Upper lobe of right lung (tissue), 1 donor: ENCODE results near the gene IL34. TPM values are rescaled to one million over a fixed set of nuclear protein-coding genes. Genes with fewer than 3 reads are reported as not detected.
A peak's percentile ranks its signal among the peaks of the same experiment; 100 is the strongest.

Experiments used
- ATAC-seq: fragments of 200-7000 bp; cut with Tn5 transposase; one replicate; pipeline ENCODE4 v1.9.1; 2020; ENCODE audit warnings: mild to moderate bottlenecking, moderate library complexity
- DNase-seq: peaks from one replicate; pipeline ENCODE4 v3.0.0-alpha.2; 2020
- H3K27ac ChIP-seq: fragments of 200-600 bp; one replicate; pipeline ENCODE4 v1.8.0; 2022
- H3K27me3 ChIP-seq: fragments of 200-600 bp; one replicate; pipeline ENCODE4 v1.8.0; 2022; ENCODE audit warnings: mild to moderate bottlenecking
- H3K36me3 ChIP-seq: fragments of 200-600 bp; one replicate; pipeline ENCODE4 v1.8.0; 2022
- H3K4me1 ChIP-seq: fragments of 200-600 bp; one replicate; pipeline ENCODE4 v1.8.0; 2022
- H3K4me3 ChIP-seq: fragments of 200-600 bp; one replicate; pipeline ENCODE4 v1.8.0; 2022; ENCODE audit warnings: mild to moderate bottlenecking
- H3K9me3 ChIP-seq: fragments of 200-600 bp; one replicate; pipeline ENCODE4 v1.8.0; 2022
- CTCF ChIP-seq: fragments of 200-600 bp; IDR thresholded peaks from one replicate; pipeline ENCODE4 v1.8.0; 2022; ENCODE audit warnings: antibody characterized with exemption
- intact Hi-C: fragments of 100-400 bp; cut with DNase I; formaldehyde crosslinking; loops from one replicate; pipeline ENCODE4 v1.11.0; 2022
- total RNA-seq: library from RNA; stranded (reverse); fragmentation: NEBNext Ultra II Directional; extraction: Animal tissue kit (Norgen Biotek cat#: 25700); gene quantifications from one replicate; pipeline ENCODE4 v1.2.1, GENCODE V29; 2021
- donor health status: DM: no; HTN: yes; CAD: no; lungs with severe emphysema.

The IL34 gene
- total RNA-seq, 1 donor from 2014 or later, result 3.3 TPM

GRCh38 chr16:70691223-70692129 is 45.1 kb downstream of the IL34 start:
- intact Hi-C loops, result no loop called here
- Histone ChIP-seq H3K4me3 (no peak overlapping the region), H3K27ac (peak overlapping the region; percentile 89), H3K9me3 (no peaks in the 10 kb centered on the region), H3K27me3 (no peaks in the 10 kb centered on the region), H3K36me3 (no peaks in the 10 kb centered on the region), H3K4me1 (peaks cover 97% of the 10 kb centered on the region)
- ATAC-seq (no peak), DNase-seq (no peak)
- no peak for TF ChIP-seq CTCF

- peak overlapping the region; percentile 89 for H3K27ac ChIP-seq
- DNase-seq (no peak), ATAC-seq (no peak)
- no peaks in the 10 kb centered on the region for H3K36me3 ChIP-seq
- no peaks in the 10 kb centered on the region for H3K9me3 ChIP-seq
- intact Hi-C loops, result no loop called here
- H3K27me3 ChIP-seq, result no peaks in the 10 kb centered on the region
- no peak overlapping the region for H3K4me3 ChIP-seq
- H3K4me1 ChIP-seq, result peaks cover 97% of the 10 kb centered on the region
- TF ChIP-seq CTCF, result no peak
Measured at GRCh38 chr16:70692130-70692872, 45.9 kb downstream of the IL34 start.

DNA sequence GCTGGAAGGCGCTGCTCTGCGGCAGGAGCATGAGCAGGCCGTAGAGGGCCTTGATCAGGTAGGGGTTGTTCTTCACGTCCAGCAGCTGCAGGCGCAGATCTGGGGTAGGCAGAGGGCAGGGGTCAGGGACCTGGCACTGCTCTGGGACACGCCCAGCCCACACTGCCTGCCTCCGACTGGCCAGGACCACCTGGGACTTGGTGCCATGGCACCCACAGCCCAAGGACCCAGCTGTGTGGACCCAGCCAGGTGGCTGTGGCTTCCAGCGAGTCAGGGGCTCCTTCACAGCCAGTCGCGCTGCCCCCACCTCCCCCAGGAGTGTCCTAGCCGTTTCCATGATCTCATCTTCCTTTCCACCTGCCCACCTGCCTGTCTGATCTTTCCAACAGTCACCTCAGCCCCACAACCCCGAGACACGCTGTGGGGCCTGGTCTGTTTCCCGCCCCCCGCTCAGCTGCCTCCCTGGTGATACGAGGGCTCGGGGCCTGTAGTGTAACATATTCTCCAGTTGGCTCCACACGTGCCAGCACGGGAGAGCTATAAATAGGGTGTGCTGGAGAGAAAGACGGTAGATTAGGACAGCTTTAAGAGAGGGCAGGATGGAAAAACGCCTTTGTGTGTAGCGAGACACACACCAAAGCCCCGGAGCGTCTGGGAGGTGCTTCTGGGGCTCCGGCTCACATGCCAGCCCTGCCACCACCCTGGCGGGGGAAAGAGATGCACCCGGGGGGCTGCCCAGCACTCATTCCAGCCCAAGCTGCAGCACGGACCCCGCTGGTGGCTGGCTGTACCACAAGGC is 46.7 kb downstream of the IL34 start:
- H3K27ac ChIP-seq, result peak overlapping the region; percentile 89
- H3K36me3 ChIP-seq, result no peaks in the 10 kb centered on the region
- H3K4me3 ChIP-seq, result no peak overlapping the region
- no peaks in the 10 kb centered on the region for H3K9me3 ChIP-seq
- no peak for TF ChIP-seq CTCF
- H3K27me3 ChIP-seq, result no peaks in the 10 kb centered on the region
- H3K4me1 ChIP-seq, result peaks cover 97% of the 10 kb centered on the region
- intact Hi-C loops, result no loop called here
- DNase-seq (no peak), ATAC-seq (no peak)

GRCh38 chr16:70694088-70694867 is 47.9 kb downstream of the IL34 start:
- no peaks in the 10 kb centered on the region for H3K9me3 ChIP-seq
- H3K36me3 ChIP-seq, result peaks cover 7% of the 10 kb centered on the region
- no peak for TF ChIP-seq CTCF
- peaks cover 86% of the 10 kb centered on the region for H3K4me1 ChIP-seq
- intact Hi-C loops, result no loop called here
- DNase-seq (no peak), ATAC-seq (no peak)
- peak overlapping the region; percentile 89 for H3K27ac ChIP-seq
- no peak overlapping the region for H3K4me3 ChIP-seq
- no peaks in the 10 kb centered on the region for H3K27me3 ChIP-seq

DNA sequence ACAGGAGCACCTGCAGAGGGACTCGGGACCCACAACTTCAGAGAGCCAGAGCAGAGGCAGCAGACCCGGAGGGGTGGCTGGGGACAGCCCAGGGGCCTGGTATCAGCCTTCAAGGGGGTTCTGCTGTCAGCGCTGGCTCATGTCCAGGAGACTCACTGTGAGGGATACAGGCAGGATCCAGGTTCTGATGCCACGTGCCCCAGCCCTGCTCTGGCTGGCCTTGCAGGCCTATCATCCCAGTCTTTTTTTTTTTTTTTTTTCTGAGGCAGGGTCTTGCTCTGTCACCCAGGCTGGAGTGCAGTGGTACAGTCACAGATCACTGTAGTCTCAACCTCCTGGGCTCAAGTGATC is 48.5 kb downstream of the IL34 start:
- H3K36me3 ChIP-seq, result peaks cover 11% of the 10 kb centered on the region
- no peak for TF ChIP-seq CTCF
- DNase-seq, result no peak
- intact Hi-C loops, result no loop called here
- no peaks in the 10 kb centered on the region for H3K27me3 ChIP-seq
- no peak for ATAC-seq
- peaks cover 81% of the 10 kb centered on the region for H3K4me1 ChIP-seq
- H3K9me3 ChIP-seq, result no peaks in the 10 kb centered on the region
- H3K27ac ChIP-seq, result no peak overlapping the region
- no peak overlapping the region for H3K4me3 ChIP-seq
